Thyroid gland (tissue), 4 donors: ENCODE measurements around the gene TRIM36.

Source experiments
- POLR2A ChIP-seq, 2 donors: fragments of 450-650 bp; IDR thresholded peaks; one replicate each; pipeline ENCODE4 v1.6.1; 2017; ENCODE audit warnings: antibody characterized with exemption in 2 of 2, mild to moderate bottlenecking in 2 of 2, moderate library complexity in 1 of 2
- TF ChIP-seq, protein P1 (sequence below), 6 experiments: fragments of 200-600 bp in 3 of 6; fragments of 450-650 bp in 3 of 6; sonication (generic) in 3 of 6; IDR thresholded peaks; one replicate each; pipeline ENCODE4 v1.5.1; 2016 to 2019; ENCODE audit warnings: antibody characterized with exemption in 6 of 6, mild to moderate bottlenecking in 2 of 6, inconsistent platforms in 1 of 6, moderate library complexity in 1 of 6

DNA sequence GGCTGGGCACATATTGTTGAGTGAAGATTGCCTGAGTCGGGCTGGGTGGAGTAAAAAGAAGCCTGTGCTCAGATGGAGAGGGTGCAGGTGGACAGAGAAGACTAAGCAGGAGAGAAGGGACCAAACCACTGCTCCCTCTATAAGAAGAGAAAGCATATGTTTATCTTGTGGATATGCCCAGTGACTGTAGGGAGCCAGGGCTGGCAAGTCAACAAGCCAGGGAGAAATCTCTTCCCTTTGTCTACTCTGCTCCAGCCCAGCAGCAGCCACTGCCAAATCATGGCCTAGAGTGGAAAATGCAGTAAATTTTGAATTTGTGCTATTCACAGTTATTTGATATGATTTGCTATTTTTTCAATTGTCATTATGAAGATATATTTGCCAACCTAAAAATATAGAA, 33.2 kb upstream of the TRIM36 start:
- TF ChIP-seq, protein P1, sequence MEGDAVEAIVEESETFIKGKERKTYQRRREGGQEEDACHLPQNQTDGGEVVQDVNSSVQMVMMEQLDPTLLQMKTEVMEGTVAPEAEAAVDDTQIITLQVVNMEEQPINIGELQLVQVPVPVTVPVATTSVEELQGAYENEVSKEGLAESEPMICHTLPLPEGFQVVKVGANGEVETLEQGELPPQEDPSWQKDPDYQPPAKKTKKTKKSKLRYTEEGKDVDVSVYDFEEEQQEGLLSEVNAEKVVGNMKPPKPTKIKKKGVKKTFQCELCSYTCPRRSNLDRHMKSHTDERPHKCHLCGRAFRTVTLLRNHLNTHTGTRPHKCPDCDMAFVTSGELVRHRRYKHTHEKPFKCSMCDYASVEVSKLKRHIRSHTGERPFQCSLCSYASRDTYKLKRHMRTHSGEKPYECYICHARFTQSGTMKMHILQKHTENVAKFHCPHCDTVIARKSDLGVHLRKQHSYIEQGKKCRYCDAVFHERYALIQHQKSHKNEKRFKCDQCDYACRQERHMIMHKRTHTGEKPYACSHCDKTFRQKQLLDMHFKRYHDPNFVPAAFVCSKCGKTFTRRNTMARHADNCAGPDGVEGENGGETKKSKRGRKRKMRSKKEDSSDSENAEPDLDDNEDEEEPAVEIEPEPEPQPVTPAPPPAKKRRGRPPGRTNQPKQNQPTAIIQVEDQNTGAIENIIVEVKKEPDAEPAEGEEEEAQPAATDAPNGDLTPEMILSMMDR (IDR thresholded peaks at IDR 0.05): no peak
- TF ChIP-seq POLR2A (IDR thresholded peaks at IDR 0.05): no peak
